Stimulated activated effector memory CD8-positive, alpha-beta T cell treated with anti-CD3 and anti-CD28 coated beads, Interleukin-12 subunit alpha, Interleukin-12 subunit beta, amount 100 ng/mL, for 72 hours (primary cell): ENCODE measurements around the gene SLC17A9.

Experiments used
- ATAC-seq: fragments of 150-1000 bp; cut with Tn5 transposase; 2 replicates; pipeline ENCODE4 v1.10.0; 2021
- DNase-seq, 2 donors: peaks; one replicate each; pipeline ENCODE4 v3.0.0; 2021 to 2022; ENCODE audit warnings: low spot score in 2 of 2
- H3K27ac Mint-ChIP-seq: one replicate; pipeline ENCODE4 v1.8.0; 2022; ENCODE audit warnings: mild to moderate bottlenecking, mixed read lengths
- H3K36me3 Mint-ChIP-seq: one replicate; pipeline ENCODE4 v1.8.0; 2022; ENCODE audit warnings: mild to moderate bottlenecking, mixed read lengths
- H3K4me1 Mint-ChIP-seq: one replicate; pipeline ENCODE4 v1.8.0; 2022; ENCODE audit warnings: mixed read lengths
- H3K4me3 Mint-ChIP-seq: one replicate; pipeline ENCODE4 v1.8.0; 2022; ENCODE audit warnings: mild to moderate bottlenecking, mixed read lengths
- H3K9me3 Mint-ChIP-seq: one replicate; pipeline ENCODE4 v1.8.0; 2022; ENCODE audit warnings: mixed read lengths

The SLC17A9 gene

DNA sequence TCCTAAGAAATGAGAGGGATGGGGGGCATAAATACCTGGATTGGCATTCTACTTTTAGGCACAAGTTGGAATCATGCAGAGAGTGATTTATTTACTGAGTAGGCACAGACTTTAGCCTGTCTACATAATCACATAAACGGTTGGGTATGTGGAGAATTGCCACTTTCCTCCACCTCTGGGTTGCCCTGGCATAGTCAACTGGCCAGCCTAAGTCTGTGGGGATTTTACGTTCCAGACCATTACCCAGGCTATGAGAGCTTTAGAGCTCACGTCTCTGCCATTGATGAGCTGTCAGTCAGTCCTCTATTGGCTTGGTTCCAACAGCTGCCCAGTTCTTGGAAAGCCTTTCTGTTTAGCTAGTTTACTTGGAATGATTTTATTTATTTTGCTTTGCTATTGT is 59.3 kb downstream of the SLC17A9 start:
- ATAC-seq (no peak), DNase-seq (no peak)
- Mint-ChIP-seq H3K4me1 (peaks cover 26% of the 10 kb centered on the region), H3K27ac (no peak overlapping the region), H3K9me3 (peaks cover 7% of the 10 kb centered on the region), H3K36me3 (peaks cover 9% of the 10 kb centered on the region), H3K4me3 (no peak overlapping the region)

- DNase-seq (no peak), ATAC-seq (no peak)
- H3K36me3 Mint-ChIP-seq, result peaks cover 9% of the 10 kb centered on the region
- no peak overlapping the region for H3K27ac Mint-ChIP-seq
- H3K4me1 Mint-ChIP-seq, result peaks cover 20% of the 10 kb centered on the region
- H3K4me3 Mint-ChIP-seq, result no peak overlapping the region
- H3K9me3 Mint-ChIP-seq, result peaks cover 7% of the 10 kb centered on the region
Measured at GRCh38 chr20:63013207-63013606, 60.7 kb downstream of the SLC17A9 start.

- Mint-ChIP-seq H3K4me3 (no peak overlapping the region), H3K36me3 (peaks cover 9% of the 10 kb centered on the region), H3K27ac (no peak overlapping the region), H3K4me1 (peaks cover 10% of the 10 kb centered on the region), H3K9me3 (peaks cover 7% of the 10 kb centered on the region)
- ATAC-seq (no peak), DNase-seq (no peak)
Measured at GRCh38 chr20:63014287-63014686, 61.8 kb downstream of the SLC17A9 start.

GRCh38 chr20:63014710-63015109 is 62.2 kb downstream of the SLC17A9 start:
- peaks cover 9% of the 10 kb centered on the region for H3K36me3 Mint-ChIP-seq
- no peak for DNase-seq
- no peak overlapping the region for H3K4me3 Mint-ChIP-seq
- peaks cover 7% of the 10 kb centered on the region for H3K9me3 Mint-ChIP-seq
- ATAC-seq, result no peak
- no peak overlapping the region for H3K27ac Mint-ChIP-seq
- H3K4me1 Mint-ChIP-seq, result peaks cover 9% of the 10 kb centered on the region

GRCh38 chr20:63015147-63015661 is 62.7 kb downstream of the SLC17A9 start:
- no peak for DNase-seq

GRCh38 chr20:63015662-63016361 is 63.3 kb downstream of the SLC17A9 start:
- Mint-ChIP-seq H3K27ac (no peak overlapping the region), H3K4me1 (no peaks in the 10 kb centered on the region), H3K4me3 (no peak overlapping the region), H3K9me3 (peaks cover 7% of the 10 kb centered on the region), H3K36me3 (peaks cover under 1% of the 10 kb centered on the region)
- ATAC-seq (no peak), DNase-seq (no peak)

More at GRCh38 chr20:63015147-63015661, 62.7 kb downstream of the SLC17A9 start:
- Mint-ChIP-seq H3K36me3 (peaks cover 7% of the 10 kb centered on the region), H3K9me3 (peaks cover 7% of the 10 kb centered on the region), H3K4me1 (peaks cover 4% of the 10 kb centered on the region), H3K4me3 (no peak overlapping the region), H3K27ac (no peak overlapping the region)
- ATAC-seq, result no peak

- ATAC-seq, result no peak
- H3K9me3 Mint-ChIP-seq, result peaks cover 7% of the 10 kb centered on the region
- no peak overlapping the region for H3K27ac Mint-ChIP-seq
- no peaks in the 10 kb centered on the region for H3K4me1 Mint-ChIP-seq
- H3K36me3 Mint-ChIP-seq, result no peaks in the 10 kb centered on the region
- no peak for DNase-seq
- no peak overlapping the region for H3K4me3 Mint-ChIP-seq
Measured at GRCh38 chr20:63016514-63017075, 64.1 kb downstream of the SLC17A9 start.

DNA sequence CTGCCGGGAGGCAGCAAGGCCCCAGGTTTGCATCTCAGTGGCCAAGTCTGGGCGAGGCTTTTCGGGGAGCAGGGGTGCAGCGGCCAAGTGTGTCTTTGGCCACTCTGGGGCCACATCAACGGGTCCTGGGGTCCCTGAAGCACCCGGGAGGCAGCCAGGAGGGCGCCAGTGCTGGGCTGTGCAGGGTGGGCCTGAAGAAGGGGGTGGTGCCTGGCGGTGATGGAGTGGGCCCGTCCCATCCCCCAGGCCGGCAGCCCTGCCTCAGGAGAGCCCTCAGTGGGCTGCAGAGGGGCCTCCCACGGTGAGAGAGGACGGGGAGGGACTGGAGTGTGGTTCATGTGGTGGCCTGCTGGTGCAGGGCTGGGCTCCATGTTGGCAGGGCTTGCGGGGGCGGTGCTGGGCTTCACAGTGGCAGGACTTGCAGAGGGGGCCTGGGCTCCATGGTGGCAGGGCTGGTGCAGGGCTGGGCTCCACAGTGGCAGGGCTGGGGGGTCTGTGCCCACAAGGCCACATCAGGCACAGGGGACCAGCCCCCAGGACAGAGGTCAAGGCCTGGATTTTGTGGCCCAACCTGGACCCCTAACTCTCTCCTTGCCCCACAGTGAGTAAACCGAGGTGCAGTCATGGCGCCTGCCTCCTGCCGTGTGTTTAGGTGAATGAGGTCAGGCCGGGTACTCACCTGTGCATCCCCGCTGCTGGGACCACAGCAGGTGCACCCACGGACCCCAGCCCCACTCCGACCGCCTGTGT is 64.7 kb downstream of the SLC17A9 start:
- ATAC-seq, result no peak
- no peak for DNase-seq
- H3K4me1 Mint-ChIP-seq, result no peaks in the 10 kb centered on the region
- no peak overlapping the region for H3K4me3 Mint-ChIP-seq
- no peaks in the 10 kb centered on the region for H3K36me3 Mint-ChIP-seq
- H3K9me3 Mint-ChIP-seq, result peaks cover 7% of the 10 kb centered on the region
- no peak overlapping the region for H3K27ac Mint-ChIP-seq

DNA sequence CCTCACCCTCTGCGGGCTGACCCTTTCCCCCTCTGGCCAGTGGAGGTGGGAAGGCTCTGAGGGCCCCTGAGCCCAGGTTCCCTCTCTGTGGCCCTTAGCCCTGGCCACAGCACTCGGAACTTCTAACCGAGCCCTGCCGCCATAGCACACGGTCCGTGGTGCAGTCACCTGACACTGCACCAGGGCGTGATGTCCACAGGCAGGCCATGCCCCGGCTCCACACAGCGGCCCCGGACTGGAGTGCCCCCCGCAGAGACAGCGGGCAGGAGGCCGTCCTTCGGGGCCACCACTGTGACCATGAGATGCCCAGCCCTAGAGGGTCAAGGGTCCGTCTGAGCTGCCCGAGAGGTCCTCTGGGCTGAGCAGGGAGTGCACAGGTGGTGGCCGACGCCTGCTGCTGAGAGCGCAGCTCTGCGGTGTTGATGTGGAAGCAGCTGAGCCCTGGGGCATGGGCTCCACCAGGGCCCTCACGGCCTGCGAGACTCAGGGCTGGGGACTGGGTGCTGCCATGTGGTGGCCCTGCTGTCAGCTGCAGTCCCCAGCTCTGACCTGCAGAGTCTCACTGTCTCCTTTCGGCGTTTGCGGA is 65.4 kb downstream of the SLC17A9 start:
- DNase-seq (no peak), ATAC-seq (peak; percentile 35)
- no peak overlapping the region for H3K27ac Mint-ChIP-seq
- no peaks in the 10 kb centered on the region for H3K4me1 Mint-ChIP-seq
- H3K4me3 Mint-ChIP-seq, result no peak overlapping the region
- H3K36me3 Mint-ChIP-seq, result no peaks in the 10 kb centered on the region
- H3K9me3 Mint-ChIP-seq, result peaks cover 6% of the 10 kb centered on the region
